ES-I3 (cell line): Measurements from ENCODE around the gene YIPF2.
"Not testable (repeated sequence)": the region's sequence is repeated elsewhere in the genome, so short reads cannot be mapped to it uniquely, and the experiment has no call there.

Experiments used
- H3K36me3 ChIP-seq: 2 replicates; pipeline ENCODE4 v1.6.1; 2013; ENCODE audit warnings: mild to moderate bottlenecking, low read length, control low read depth, moderate library complexity; ENCODE audit not compliant: insufficient read depth
- H3K4me1 ChIP-seq: 2 replicates; pipeline ENCODE4 v1.6.1; 2013; ENCODE audit warnings: mild to moderate bottlenecking, control low read depth, low read length; ENCODE audit not compliant: insufficient read depth
- H3K9ac ChIP-seq: 2 replicates; pipeline ENCODE4 v1.6.1; 2013; ENCODE audit warnings: low read depth, mild to moderate bottlenecking, low read length, moderate library complexity
- H3K9me3 ChIP-seq: 2 replicates; pipeline ENCODE4 v1.6.1; 2013; ENCODE audit warnings: mild to moderate bottlenecking, low read length, moderate library complexity; ENCODE audit not compliant: control insufficient read depth, insufficient read depth

The YIPF2 gene

GRCh38 chr19:10960314-10961072, 32.1 kb upstream of the YIPF2 start, which contains the start of gene SMARCA4:
TSS of gene SMARCA4 (plus strand) at chr19:10961030. CDS start at chr19:10984152, 23,122 bp downstream.
- H3K9me3 ChIP-seq = no peaks in the 10 kb centered on the region
- peaks cover 12% of the 10 kb centered on the region; the same call in 1 of the 2 replicates for H3K4me1 ChIP-seq
- peak within 1 kb of the TSS; percentile 98 for H3K9ac ChIP-seq
- H3K36me3 ChIP-seq = no peaks in the 10 kb centered on the region

GRCh38 chr19:10959277-10959968, 31.0 kb upstream of the YIPF2 start:
- H3K9me3 ChIP-seq, H3K9ac ChIP-seq, H3K36me3 ChIP-seq, H3K4me1 ChIP-seq: not testable (repeated sequence)

GRCh38 chr19:10952809-10953208, 24.4 kb upstream of the YIPF2 start:
- H3K4me1 ChIP-seq = no peaks in the 10 kb centered on the region
- H3K9me3 ChIP-seq = no peaks in the 10 kb centered on the region
- no peak overlapping the region for H3K9ac ChIP-seq

GRCh38 chr19:10946958-10947657, 18.7 kb upstream of the YIPF2 start:
- no peak overlapping the region for H3K9ac ChIP-seq
- peaks cover 8% of the 10 kb centered on the region; the same call in 1 of the 2 replicates for H3K4me1 ChIP-seq
- no peaks in the 10 kb centered on the region for H3K9me3 ChIP-seq
- H3K36me3 ChIP-seq = no peaks in the 10 kb centered on the region

More at GRCh38 chr19:10952809-10953208, 24.4 kb upstream of the YIPF2 start:
- no peaks in the 10 kb centered on the region for H3K36me3 ChIP-seq

DNA sequence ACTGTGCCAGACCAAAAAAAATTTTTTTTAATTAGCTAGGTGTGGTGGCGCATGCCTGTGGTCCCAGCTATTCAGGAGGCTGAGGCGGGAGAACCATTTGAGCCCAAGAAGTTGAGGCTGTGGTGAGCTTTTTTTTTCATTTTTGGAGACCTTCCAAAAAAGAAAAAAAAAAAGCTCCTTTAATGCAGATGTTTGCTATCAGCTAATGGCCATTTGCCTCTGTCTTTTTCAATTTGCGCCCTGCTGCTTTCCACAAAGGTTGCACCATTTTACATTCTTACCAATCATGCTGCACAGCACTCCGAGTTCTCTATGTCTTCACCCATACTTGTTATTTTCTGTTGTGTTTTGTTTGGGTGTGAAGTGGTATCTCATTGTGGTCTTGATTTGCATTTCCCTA, 16.8 kb upstream of the YIPF2 start:
- Histone ChIP-seq H3K9me3 (no peaks in the 10 kb centered on the region), H3K36me3 (no peaks in the 10 kb centered on the region), H3K4me1 (peaks cover 8% of the 10 kb centered on the region; the same call in 1 of the 2 replicates), H3K9ac (no peak overlapping the region)

GRCh38 chr19:10943412-10943811, 15.0 kb upstream of the YIPF2 start:
- H3K9me3 ChIP-seq, H3K9ac ChIP-seq, H3K36me3 ChIP-seq: not testable (repeated sequence)
- H3K4me1 ChIP-seq = peaks cover 14% of the 10 kb centered on the region

GRCh38 chr19:10941649-10942048, 13.2 kb upstream of the YIPF2 start:
- not testable (repeated sequence) for H3K9ac ChIP-seq, H3K9me3 ChIP-seq, H3K36me3 ChIP-seq
- H3K4me1 ChIP-seq = peaks cover 11% of the 10 kb centered on the region

DNA sequence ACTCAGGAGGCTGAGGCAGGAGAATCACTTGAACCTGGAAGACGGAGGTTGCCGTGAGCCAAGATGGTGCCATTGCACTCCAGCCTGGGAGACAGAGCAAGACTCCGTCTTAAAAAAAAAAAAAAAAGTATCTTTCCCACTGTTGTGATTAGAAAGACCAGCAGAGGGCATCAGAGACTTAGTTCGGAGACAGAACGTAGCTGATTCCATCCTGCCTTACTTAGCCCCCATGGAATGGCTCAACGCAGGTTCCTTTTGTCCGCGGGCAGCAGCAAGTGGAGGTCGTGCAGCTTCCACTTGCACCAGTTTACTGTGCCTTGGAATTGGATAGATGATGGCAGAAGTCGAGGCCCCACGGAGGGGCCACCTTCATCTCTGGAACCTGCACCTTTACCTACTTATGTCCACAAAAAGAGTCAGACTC, 8.2 kb upstream of the YIPF2 start:
- no peaks in the 10 kb centered on the region for H3K9me3 ChIP-seq
- H3K9ac ChIP-seq = peak overlapping the region; percentile 2
- H3K4me1 ChIP-seq = peaks cover 6% of the 10 kb centered on the region
- H3K36me3 ChIP-seq = no peaks in the 10 kb centered on the region

DNA sequence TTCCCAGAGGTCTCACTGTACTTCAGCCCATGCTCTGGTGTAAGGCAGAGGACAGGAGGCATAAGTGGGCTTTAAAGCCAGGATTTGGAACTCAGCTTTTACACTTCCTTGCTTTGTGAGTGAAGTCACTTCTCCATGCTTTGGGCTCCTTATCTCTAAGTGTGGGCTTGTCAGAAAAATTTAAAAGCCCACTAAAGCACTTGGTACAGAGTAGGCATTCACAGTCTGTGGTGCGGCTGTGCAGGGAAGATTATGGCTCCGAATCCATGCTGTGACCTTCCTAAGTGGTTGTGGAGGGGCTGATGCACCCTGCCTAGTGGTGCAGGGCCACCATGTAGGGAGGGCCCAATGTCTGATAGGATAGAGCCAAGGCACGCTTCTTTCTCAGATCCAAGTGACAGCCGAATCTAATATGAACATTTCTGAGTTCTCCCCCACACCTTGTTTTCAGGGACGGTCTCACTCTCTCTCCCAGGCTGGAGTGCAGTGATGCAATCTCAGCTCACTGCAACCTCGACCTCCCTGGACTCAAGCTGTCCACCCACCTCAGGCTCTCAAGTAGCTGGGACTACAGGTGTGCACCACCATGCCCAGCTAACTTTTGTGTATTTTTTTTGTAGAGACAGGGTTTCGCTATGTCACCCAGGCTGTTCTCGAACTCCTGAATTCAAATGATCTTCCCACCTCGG, 7.1 kb upstream of the YIPF2 start:
- Histone ChIP-seq H3K36me3 (no peaks in the 10 kb centered on the region; the same call in 1 of the 2 replicates), H3K9ac (no peak overlapping the region), H3K4me1 (peaks cover 6% of the 10 kb centered on the region), H3K9me3 (no peaks in the 10 kb centered on the region)

DNA sequence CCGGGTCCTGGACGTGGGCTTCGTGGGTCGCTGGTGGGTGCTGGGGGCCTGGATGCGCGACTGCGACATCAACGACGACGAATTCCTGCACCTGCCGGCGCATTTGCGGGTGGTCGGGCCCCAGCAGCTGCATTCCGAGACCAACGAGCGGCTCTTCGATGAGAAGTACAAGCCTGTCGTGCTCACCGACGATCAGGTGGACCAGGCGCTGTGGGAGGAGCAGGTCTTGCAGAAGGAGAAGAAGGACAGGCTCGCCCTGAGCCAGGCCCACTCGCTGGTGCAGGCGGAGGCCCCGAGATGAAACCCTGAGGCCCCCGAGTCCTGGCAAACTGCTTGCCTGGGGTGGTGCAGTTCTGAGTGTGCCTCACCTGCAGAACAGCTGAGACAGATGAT, 959 bp upstream of the YIPF2 start:
- no peaks in the 10 kb centered on the region for H3K4me1 ChIP-seq
- peak overlapping the region; percentile 72 for H3K9ac ChIP-seq
- H3K36me3 ChIP-seq = no peaks in the 10 kb centered on the region; the same call in 1 of the 2 replicates
- no peaks in the 10 kb centered on the region for H3K9me3 ChIP-seq

GRCh38 chr19:10927730-10928562, 493 bp downstream of the YIPF2 start:
- H3K36me3 ChIP-seq = peaks cover 4% of the 10 kb centered on the region
- no peaks in the 10 kb centered on the region for H3K9me3 ChIP-seq
- H3K4me1 ChIP-seq = no peaks in the 10 kb centered on the region
- peak overlapping the region; percentile 72 for H3K9ac ChIP-seq

GRCh38 chr19:10924597-10924996, 3.8 kb downstream of the YIPF2 start:
- Histone ChIP-seq H3K9ac (no peak overlapping the region), H3K9me3 (no peaks in the 10 kb centered on the region), H3K36me3 (peaks cover 6% of the 10 kb centered on the region), H3K4me1 (no peaks in the 10 kb centered on the region)

- peaks cover 6% of the 10 kb centered on the region for H3K36me3 ChIP-seq
- no peaks in the 10 kb centered on the region for H3K9me3 ChIP-seq
- no peak overlapping the region for H3K9ac ChIP-seq
- no peaks in the 10 kb centered on the region for H3K4me1 ChIP-seq
Observed at GRCh38 chr19:10923260-10924112, 5.0 kb downstream of the YIPF2 start.
